Hypothalamus (tissue), 51 donors: ENCODE results near the gene CD300LD.

Source experiments
- DNase-seq, 51 donors: peaks; one replicate each; lab custom pipeline; 2025; lab: John Stamatoyannopoulos, UW

The CD300LD gene

GRCh38 chr17:74607221-74607620, 15.1 kb upstream of the CD300LD start:
- DNase-seq: no peak

GRCh38 chr17:74606050-74606449, 14.0 kb upstream of the CD300LD start:
- no peak for DNase-seq

- DNase-seq: peak in 4 of 51 donors; percentile 7 to 32 (median 18)
Observed at GRCh38 chr17:74605361-74605760, 13.3 kb upstream of the CD300LD start.

- no peak for DNase-seq
Observed at GRCh38 chr17:74604761-74605160, 12.7 kb upstream of the CD300LD start.

GRCh38 chr17:74604200-74604599, 12.1 kb upstream of the CD300LD start:
- no peak for DNase-seq

GRCh38 chr17:74603746-74604145, 11.7 kb upstream of the CD300LD start:
- no peak for DNase-seq

- DNase-seq: no peak
Observed at GRCh38 chr17:74603037-74603635, 11.1 kb upstream of the CD300LD start.

GRCh38 chr17:74601944-74602572, 10.0 kb upstream of the CD300LD start:
- DNase-seq: peak in 6 of 51 donors; percentile 9 to 18 (median 15)

GRCh38 chr17:74599448-74599939, 7.4 kb upstream of the CD300LD start:
- DNase-seq: no peak

- no peak for DNase-seq
Observed at GRCh38 chr17:74599023-74599399, 6.9 kb upstream of the CD300LD start.

GRCh38 chr17:74598346-74599022, 6.4 kb upstream of the CD300LD start:
- DNase-seq: no peak

GRCh38 chr17:74597069-74597790, 5.1 kb upstream of the CD300LD start:
- DNase-seq: no peak

- DNase-seq: no peak
Observed at GRCh38 chr17:74595037-74595750, 3.1 kb upstream of the CD300LD start.

GRCh38 chr17:74591503-74591902, 580 bp downstream of the CD300LD start:
- no peak for DNase-seq

GRCh38 chr17:74585711-74586110, 6.4 kb downstream of the CD300LD start:
- no peak for DNase-seq

- no peak for DNase-seq
Observed at GRCh38 chr17:74584292-74585060, 7.6 kb downstream of the CD300LD start.

GRCh38 chr17:74582633-74583032, 9.4 kb downstream of the CD300LD start:
- DNase-seq: no peak

- no peak for DNase-seq
Observed at GRCh38 chr17:74579900-74580299, 12.2 kb downstream of the CD300LD start.

- DNase-seq: no peak
Observed at GRCh38 chr17:74578979-74579378, 13.1 kb downstream of the CD300LD start.
